ENCODE measurements around the gene ARHGAP45. TPM values are rescaled to one million over a fixed set of nuclear protein-coding genes. Genes with fewer than 3 reads are reported as not detected.
A peak's percentile ranks its signal among the peaks of the same experiment; 100 is the strongest.

Gene ARHGAP45
- total and polyA plus RNA-seq, 9 of the 15 experiments (the other 6 are each of a cell fraction or from before 2014, with no cell fraction given), result 0.08 to 22.1 (median 4.2) TPM

DNA sequence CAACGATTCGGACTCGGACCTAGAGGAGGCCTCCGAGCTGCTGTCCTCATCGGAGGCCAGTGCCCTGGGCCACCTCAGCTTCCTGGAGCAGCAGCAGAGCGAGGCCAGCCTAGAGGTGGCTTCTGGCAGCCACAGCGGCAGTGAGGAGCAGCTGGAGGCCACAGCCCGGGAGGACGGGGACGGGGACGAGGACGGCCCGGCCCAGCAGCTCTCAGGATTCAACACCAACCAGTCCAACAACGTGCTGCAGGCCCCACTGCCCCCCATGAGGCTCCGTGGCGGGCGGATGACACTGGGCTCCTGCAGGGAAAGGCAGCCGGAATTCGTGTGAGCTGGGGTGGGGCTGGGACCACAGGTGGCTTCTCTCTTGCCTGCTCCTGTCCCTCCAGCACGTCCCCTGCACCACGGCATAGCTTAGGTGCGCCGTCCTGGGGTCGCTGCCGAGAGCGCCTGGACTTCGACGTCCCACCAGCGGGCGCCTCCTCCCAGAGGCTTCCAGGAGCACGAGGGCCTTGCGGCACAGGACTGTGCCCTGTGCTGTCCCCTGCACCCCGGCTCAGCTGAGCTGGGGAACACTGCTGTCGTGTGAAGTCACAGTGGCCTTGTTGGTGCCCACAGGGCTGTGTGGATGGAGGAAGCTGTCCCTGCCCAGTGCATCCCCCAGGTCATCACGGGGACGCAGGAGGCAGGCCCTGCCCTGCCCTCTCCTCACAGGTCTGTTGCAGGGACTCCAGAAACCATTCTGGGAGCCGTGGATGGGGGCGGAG, 18.9 kb downstream of the ARHGAP45 start (continued):
- TF ChIP-seq, protein P1, sequence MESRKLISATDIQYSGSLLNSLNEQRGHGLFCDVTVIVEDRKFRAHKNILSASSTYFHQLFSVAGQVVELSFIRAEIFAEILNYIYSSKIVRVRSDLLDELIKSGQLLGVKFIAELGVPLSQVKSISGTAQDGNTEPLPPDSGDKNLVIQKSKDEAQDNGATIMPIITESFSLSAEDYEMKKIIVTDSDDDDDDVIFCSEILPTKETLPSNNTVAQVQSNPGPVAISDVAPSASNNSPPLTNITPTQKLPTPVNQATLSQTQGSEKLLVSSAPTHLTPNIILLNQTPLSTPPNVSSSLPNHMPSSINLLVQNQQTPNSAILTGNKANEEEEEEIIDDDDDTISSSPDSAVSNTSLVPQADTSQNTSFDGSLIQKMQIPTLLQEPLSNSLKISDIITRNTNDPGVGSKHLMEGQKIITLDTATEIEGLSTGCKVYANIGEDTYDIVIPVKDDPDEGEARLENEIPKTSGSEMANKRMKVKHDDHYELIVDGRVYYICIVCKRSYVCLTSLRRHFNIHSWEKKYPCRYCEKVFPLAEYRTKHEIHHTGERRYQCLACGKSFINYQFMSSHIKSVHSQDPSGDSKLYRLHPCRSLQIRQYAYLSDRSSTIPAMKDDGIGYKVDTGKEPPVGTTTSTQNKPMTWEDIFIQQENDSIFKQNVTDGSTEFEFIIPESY (CRISPR knock-in tag; IDR thresholded peaks at IDR 0.05), result peak; percentile 57; the same call in 1 of the 2 replicates
- TF ChIP-seq NR3C1 (CRISPR knock-in tag; IDR thresholded peaks at IDR 0.05) (no peak), MYBL2 (IDR thresholded peaks at IDR 0.05; ENCODE audit: low read depth) (no peak), MYBL2 (CRISPR knock-in tag; IDR thresholded peaks at IDR 0.05; ENCODE audit: borderline replicate concordance) (no peak), POLR2A (conservative IDR thresholded peaks at IDR 0.05) (peak; percentile 56), SRSF1 (IDR thresholded peaks at IDR 0.05; ENCODE audit: low read depth, low read length) (no peak), ZNF12 (CRISPR knock-in tag; IDR thresholded peaks at IDR 0.05) (no peak), HOXB6 (CRISPR knock-in tag; IDR thresholded peaks at IDR 0.05; ENCODE audit: borderline replicate concordance) (no peak), GATAD2B (IDR thresholded peaks at IDR 0.05; ENCODE audit: borderline replicate concordance) (no peak), PCBP1 (IDR thresholded peaks at IDR 0.05; ENCODE audit: low read depth, low read length, poor library complexity, severe bottlenecking) (no peak), SMAD3 (CRISPR knock-in tag; conservative IDR thresholded peaks at IDR 0.05) (no peak), NONO (IDR thresholded peaks at IDR 0.05; ENCODE audit: low read depth in 2 of 2, low read length in 1 of 2) (0 out of 4 replicates have a peak, but pooled peaks of 1 of the 2 experiments have one; percentile 21), MYNN (IDR thresholded peaks at IDR 0.05) (peak; percentile 70), MYNN (CRISPR knock-in tag; IDR thresholded peaks at IDR 0.05) (no peak)
- TF ChIP-seq, protein P2, sequence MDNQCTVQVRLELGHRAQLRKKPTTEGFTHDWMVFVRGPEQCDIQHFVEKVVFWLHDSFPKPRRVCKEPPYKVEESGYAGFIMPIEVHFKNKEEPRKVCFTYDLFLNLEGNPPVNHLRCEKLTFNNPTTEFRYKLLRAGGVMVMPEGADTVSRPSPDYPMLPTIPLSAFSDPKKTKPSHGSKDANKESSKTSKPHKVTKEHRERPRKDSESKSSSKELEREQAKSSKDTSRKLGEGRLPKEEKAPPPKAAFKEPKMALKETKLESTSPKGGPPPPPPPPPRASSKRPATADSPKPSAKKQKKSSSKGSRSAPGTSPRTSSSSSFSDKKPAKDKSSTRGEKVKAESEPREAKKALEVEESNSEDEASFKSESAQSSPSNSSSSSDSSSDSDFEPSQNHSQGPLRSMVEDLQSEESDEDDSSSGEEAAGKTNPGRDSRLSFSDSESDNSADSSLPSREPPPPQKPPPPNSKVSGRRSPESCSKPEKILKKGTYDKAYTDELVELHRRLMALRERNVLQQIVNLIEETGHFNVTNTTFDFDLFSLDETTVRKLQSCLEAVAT (IDR thresholded peaks at IDR 0.05), result no peak
- TF ChIP-seq, protein P3, sequence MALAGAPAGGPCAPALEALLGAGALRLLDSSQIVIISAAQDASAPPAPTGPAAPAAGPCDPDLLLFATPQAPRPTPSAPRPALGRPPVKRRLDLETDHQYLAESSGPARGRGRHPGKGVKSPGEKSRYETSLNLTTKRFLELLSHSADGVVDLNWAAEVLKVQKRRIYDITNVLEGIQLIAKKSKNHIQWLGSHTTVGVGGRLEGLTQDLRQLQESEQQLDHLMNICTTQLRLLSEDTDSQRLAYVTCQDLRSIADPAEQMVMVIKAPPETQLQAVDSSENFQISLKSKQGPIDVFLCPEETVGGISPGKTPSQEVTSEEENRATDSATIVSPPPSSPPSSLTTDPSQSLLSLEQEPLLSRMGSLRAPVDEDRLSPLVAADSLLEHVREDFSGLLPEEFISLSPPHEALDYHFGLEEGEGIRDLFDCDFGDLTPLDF (CRISPR knock-in tag; IDR thresholded peaks at IDR 0.05), result no peak
- TF ChIP-seq, protein P4, sequence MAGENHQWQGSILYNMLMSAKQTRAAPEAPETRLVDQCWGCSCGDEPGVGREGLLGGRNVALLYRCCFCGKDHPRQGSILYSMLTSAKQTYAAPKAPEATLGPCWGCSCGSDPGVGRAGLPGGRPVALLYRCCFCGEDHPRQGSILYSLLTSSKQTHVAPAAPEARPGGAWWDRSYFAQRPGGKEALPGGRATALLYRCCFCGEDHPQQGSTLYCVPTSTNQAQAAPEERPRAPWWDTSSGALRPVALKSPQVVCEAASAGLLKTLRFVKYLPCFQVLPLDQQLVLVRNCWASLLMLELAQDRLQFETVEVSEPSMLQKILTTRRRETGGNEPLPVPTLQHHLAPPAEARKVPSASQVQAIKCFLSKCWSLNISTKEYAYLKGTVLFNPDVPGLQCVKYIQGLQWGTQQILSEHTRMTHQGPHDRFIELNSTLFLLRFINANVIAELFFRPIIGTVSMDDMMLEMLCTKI (IDR thresholded peaks at IDR 0.05; ENCODE audit: partially characterized antibody), result no peak
- TF ChIP-seq, protein P5, sequence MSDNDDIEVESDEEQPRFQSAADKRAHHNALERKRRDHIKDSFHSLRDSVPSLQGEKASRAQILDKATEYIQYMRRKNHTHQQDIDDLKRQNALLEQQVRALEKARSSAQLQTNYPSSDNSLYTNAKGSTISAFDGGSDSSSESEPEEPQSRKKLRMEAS (CRISPR knock-in tag; IDR thresholded peaks at IDR 0.05), result no peak
- TF ChIP-seq, protein P6, sequence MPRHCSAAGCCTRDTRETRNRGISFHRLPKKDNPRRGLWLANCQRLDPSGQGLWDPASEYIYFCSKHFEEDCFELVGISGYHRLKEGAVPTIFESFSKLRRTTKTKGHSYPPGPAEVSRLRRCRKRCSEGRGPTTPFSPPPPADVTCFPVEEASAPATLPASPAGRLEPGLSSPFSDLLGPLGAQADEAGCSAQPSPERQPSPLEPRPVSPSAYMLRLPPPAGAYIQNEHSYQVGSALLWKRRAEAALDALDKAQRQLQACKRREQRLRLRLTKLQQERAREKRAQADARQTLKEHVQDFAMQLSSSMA (CRISPR knock-in tag; IDR thresholded peaks at IDR 0.05), result no peak
- TF ChIP-seq, protein P7, sequence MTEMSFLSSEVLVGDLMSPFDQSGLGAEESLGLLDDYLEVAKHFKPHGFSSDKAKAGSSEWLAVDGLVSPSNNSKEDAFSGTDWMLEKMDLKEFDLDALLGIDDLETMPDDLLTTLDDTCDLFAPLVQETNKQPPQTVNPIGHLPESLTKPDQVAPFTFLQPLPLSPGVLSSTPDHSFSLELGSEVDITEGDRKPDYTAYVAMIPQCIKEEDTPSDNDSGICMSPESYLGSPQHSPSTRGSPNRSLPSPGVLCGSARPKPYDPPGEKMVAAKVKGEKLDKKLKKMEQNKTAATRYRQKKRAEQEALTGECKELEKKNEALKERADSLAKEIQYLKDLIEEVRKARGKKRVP (CRISPR knock-in tag; IDR thresholded peaks at IDR 0.05), result no peak
